ENCODE results near the gene OR2D3. TPM values are rescaled to one million over a fixed set of nuclear protein-coding genes. Genes with fewer than 3 reads are reported as not detected.
"Not testable (repeated sequence)": the region's sequence is repeated elsewhere in the genome, so short reads cannot be mapped to it uniquely, and the experiment has no call there.

The OR2D3 gene, protein sequence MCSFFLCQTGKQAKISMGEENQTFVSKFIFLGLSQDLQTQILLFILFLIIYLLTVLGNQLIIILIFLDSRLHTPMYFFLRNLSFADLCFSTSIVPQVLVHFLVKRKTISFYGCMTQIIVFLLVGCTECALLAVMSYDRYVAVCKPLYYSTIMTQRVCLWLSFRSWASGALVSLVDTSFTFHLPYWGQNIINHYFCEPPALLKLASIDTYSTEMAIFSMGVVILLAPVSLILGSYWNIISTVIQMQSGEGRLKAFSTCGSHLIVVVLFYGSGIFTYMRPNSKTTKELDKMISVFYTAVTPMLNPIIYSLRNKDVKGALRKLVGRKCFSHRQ
- total RNA-seq = not detected
- polyA plus RNA-seq = not detected

- peaks cover 0 to 2% (median 1%) of the 10 kb centered on the region in 3 donors for H3K4me1 Mint-ChIP-seq
- CTCF ChIA-PET = no interaction called here
- no peaks in the 10 kb centered on the region for H3K36me3 Mint-ChIP-seq
Observed at GRCh38 chr11:6920702-6921101, at the start of gene OR2D3. OR2D3 (plus strand) TSS chr11:6921002; CDS start chr11:6921002, 0 bp downstream.

DNA sequence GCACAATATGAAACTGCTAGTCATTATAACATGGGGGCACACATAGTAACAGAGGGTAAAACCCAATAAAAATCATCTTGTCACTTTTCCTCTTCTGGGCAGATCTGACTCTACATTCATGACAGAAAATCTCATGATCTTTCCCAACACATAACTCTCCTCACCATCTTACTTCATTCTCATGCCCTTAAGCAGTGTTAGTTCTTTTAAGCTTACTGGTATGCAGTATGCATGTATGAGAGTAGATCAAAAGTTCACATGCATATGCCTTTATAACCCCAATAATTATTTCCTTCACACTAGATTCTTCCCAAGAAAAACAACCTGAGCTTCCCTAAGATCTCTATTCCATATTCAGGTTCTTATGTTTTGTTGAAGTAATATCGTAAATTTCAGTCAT lies 49.5 kb upstream of the OR2D3 start:
- H3K36me3 ChIP-seq (ENCODE audit: insufficient read depth, low read length) = no peaks in the 10 kb centered on the region
- Mint-ChIP-seq H3K36me3 (no peaks in the 10 kb centered on the region), H3K4me3 (no peak overlapping the region), H3K9me3 (peaks cover 0 to 2% (median 0%) of the 10 kb centered on the region in 5 donors), H3K27ac (no peak overlapping the region), H3K27me3 (peaks cover 3 to 30% of the 10 kb centered on the region in 2 donors), H3K4me1 (no peaks in the 10 kb centered on the region)
- no peaks in the 10 kb centered on the region for H3K9me3 ChIP-seq (ENCODE audit: low read length)
- no peaks in the 10 kb centered on the region for H3K4me1 ChIP-seq (ENCODE audit: insufficient read depth, low read length)
- H3K4me3 ChIP-seq (ENCODE audit: low read length) = no peak overlapping the region
- CTCF ChIA-PET = no interaction called here
- no peaks in the 10 kb centered on the region for H3K27me3 ChIP-seq (ENCODE audit: insufficient read depth, low read length, poor library complexity, severe bottlenecking)
- DNase-seq = no peak
- H3K27ac ChIP-seq (ENCODE audit: low read depth, low read length) = no peak overlapping the region
- POLR2A ChIA-PET = no interaction called here

More at GRCh38 chr11:6920702-6921101, at the start of gene OR2D3:
- no peak within 1 kb of the TSS for H3K4me3 Mint-ChIP-seq
- H3K36me3 ChIP-seq (ENCODE audit: insufficient read depth, low read length) = no peaks in the 10 kb centered on the region
- H3K4me1 ChIP-seq (ENCODE audit: insufficient read depth, low read length) = no peaks in the 10 kb centered on the region
- peaks cover 15 to 30% of the 10 kb centered on the region in 2 donors for H3K27me3 Mint-ChIP-seq
- H3K27ac Mint-ChIP-seq = no peak within 1 kb of the TSS
- H3K27ac ChIP-seq (ENCODE audit: low read depth, low read length) = no peak within 1 kb of the TSS
- POLR2A ChIA-PET = no interaction called here
- DNase-seq = no peak
- H3K4me3 ChIP-seq (ENCODE audit: low read length) = no peak within 1 kb of the TSS
- H3K9me3 ChIP-seq (ENCODE audit: low read length) = no peaks in the 10 kb centered on the region
- H3K9me3 Mint-ChIP-seq = peaks cover 0 to 6% (median 0%) of the 10 kb centered on the region in 5 donors
- peaks cover 7% of the 10 kb centered on the region for H3K27me3 ChIP-seq (ENCODE audit: insufficient read depth, low read length, poor library complexity, severe bottlenecking)

DNA sequence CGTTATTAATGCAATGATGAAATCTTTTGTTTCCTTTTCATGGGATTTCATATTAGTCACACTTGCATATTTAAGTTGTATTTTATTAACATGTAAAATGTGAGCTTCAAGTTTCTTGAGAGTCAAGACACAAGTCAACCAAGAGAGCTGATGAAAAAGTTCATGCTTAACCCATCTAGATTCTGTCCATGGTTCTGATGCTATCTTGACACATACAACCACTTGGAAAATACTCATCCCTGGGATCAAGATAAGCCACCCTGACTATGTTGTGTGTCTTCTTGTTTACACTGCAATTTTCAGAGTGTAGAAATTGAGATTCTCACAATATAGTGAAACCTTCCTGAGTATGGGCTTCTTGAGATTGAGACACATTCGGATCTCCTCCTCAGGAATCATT lies 45.0 kb upstream of the OR2D3 start:
- no peaks in the 10 kb centered on the region for H3K4me1 ChIP-seq (ENCODE audit: insufficient read depth, low read length)
- CTCF ChIA-PET = no interaction called here
- H3K36me3 ChIP-seq (ENCODE audit: insufficient read depth, low read length) = no peaks in the 10 kb centered on the region
- H3K9me3 ChIP-seq (ENCODE audit: low read length) = no peaks in the 10 kb centered on the region
- H3K4me3 ChIP-seq (ENCODE audit: low read length) = no peak overlapping the region
- Mint-ChIP-seq H3K36me3 (no peaks in the 10 kb centered on the region), H3K4me3 (no peak overlapping the region), H3K9me3 (peaks cover 0 to 4% (median 0%) of the 10 kb centered on the region in 5 donors), H3K27ac (no peak overlapping the region), H3K4me1 (no peaks in the 10 kb centered on the region), H3K27me3 (peaks cover 5 to 28% of the 10 kb centered on the region in 2 donors)
- DNase-seq = no peak
- POLR2A ChIA-PET = no interaction called here
- no peaks in the 10 kb centered on the region for H3K27me3 ChIP-seq (ENCODE audit: insufficient read depth, low read length, poor library complexity, severe bottlenecking)
- no peak overlapping the region for H3K27ac ChIP-seq (ENCODE audit: low read depth, low read length)

- H3K36me3 ChIP-seq (ENCODE audit: insufficient read depth, low read length) = no peaks in the 10 kb centered on the region
- no peak within 1 kb of the TSS for H3K4me3 ChIP-seq (ENCODE audit: low read length)
- no peaks in the 10 kb centered on the region for H3K4me1 ChIP-seq (ENCODE audit: insufficient read depth, low read length)
- no peaks in the 10 kb centered on the region for H3K9me3 ChIP-seq (ENCODE audit: low read length)
- H3K27me3 ChIP-seq (ENCODE audit: insufficient read depth, low read length, poor library complexity, severe bottlenecking) = no peaks in the 10 kb centered on the region
- DNase-seq = no peak
- POLR2A ChIA-PET = no interaction called here
- Mint-ChIP-seq H3K27ac (no peak within 1 kb of the TSS), H3K36me3 (no peaks in the 10 kb centered on the region), H3K9me3 (peaks cover 0 to 4% (median 0%) of the 10 kb centered on the region in 5 donors), H3K27me3 (peaks cover 5 to 28% of the 10 kb centered on the region in 2 donors), H3K4me1 (no peaks in the 10 kb centered on the region), H3K4me3 (no peak within 1 kb of the TSS)
- CTCF ChIA-PET = no interaction called here
- no peak within 1 kb of the TSS for H3K27ac ChIP-seq (ENCODE audit: low read depth, low read length)
Observed at GRCh38 chr11:6876325-6876724, 44.5 kb upstream of the OR2D3 start, which contains the start of gene OR10A4. OR10A4 (plus strand) TSS chr11:6876625; CDS start chr11:6876648, 23 bp downstream.

GRCh38 chr11:6876914-6877313 lies 43.9 kb upstream of the OR2D3 start:
- DNase-seq = no peak
- no peaks in the 10 kb centered on the region for H3K36me3 ChIP-seq (ENCODE audit: insufficient read depth, low read length)
- peaks cover 4 to 26% of the 10 kb centered on the region in 2 donors for H3K27me3 Mint-ChIP-seq
- ChIA-PET CTCF (no interaction called here), POLR2A (no interaction called here)
- no peaks in the 10 kb centered on the region for H3K4me1 Mint-ChIP-seq
- no peaks in the 10 kb centered on the region for H3K36me3 Mint-ChIP-seq
- H3K4me3 Mint-ChIP-seq = no peak overlapping the region
- peaks cover 0 to 4% (median 0%) of the 10 kb centered on the region in 5 donors for H3K9me3 Mint-ChIP-seq
- no peak overlapping the region for H3K27ac ChIP-seq (ENCODE audit: low read depth, low read length)
- H3K9me3 ChIP-seq (ENCODE audit: low read length) = no peaks in the 10 kb centered on the region
- H3K4me1 ChIP-seq (ENCODE audit: insufficient read depth, low read length) = no peaks in the 10 kb centered on the region
- no peak overlapping the region for H3K4me3 ChIP-seq (ENCODE audit: low read length)
- H3K27ac Mint-ChIP-seq = no peak overlapping the region
- no peaks in the 10 kb centered on the region for H3K27me3 ChIP-seq (ENCODE audit: insufficient read depth, low read length, poor library complexity, severe bottlenecking)

- DNase-seq = no peak
- Mint-ChIP-seq H3K4me3 (no peak overlapping the region), H3K36me3 (no peaks in the 10 kb centered on the region), H3K27me3 (peaks cover 4 to 11% of the 10 kb centered on the region in 2 donors), H3K9me3 (peaks cover 0 to 6% (median 0%) of the 10 kb centered on the region in 5 donors), H3K4me1 (no peaks in the 10 kb centered on the region), H3K27ac (no peak overlapping the region)
- H3K4me1 ChIP-seq (ENCODE audit: insufficient read depth, low read length) = no peaks in the 10 kb centered on the region
- H3K4me3 ChIP-seq (ENCODE audit: low read length) = no peak overlapping the region
- ChIA-PET POLR2A (no interaction called here), CTCF (no interaction called here)
- no peaks in the 10 kb centered on the region for H3K36me3 ChIP-seq (ENCODE audit: insufficient read depth, low read length)
- no peaks in the 10 kb centered on the region for H3K27me3 ChIP-seq (ENCODE audit: insufficient read depth, low read length, poor library complexity, severe bottlenecking)
- H3K9me3 ChIP-seq (ENCODE audit: low read length) = no peaks in the 10 kb centered on the region
- no peak overlapping the region for H3K27ac ChIP-seq (ENCODE audit: low read depth, low read length)
Observed at GRCh38 chr11:6882751-6883150, 38.1 kb upstream of the OR2D3 start.

DNA sequence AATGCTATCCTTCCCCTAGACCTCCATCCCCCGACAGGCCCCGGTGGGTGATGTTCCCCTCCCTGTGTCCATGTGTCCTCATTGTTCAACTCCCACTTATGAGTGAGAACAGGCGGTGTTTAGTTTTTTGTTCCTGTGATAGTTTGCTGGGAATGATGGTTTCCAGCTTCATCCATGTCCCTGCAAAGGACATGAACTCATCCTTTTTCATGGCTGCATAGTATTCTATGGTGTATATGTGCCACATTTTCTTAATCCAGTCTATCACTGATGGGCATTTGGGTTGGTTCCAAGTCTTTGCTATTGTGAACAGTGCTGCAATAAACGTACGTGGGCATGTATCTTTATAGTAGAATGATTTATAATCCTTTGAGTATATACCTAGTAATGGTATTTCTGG lies 33.1 kb upstream of the OR2D3 start:
- H3K27ac Mint-ChIP-seq; H3K27me3 ChIP-seq (ENCODE audit: insufficient read depth, low read length, poor library complexity, severe bottlenecking); H3K4me3 ChIP-seq (ENCODE audit: low read length); H3K27ac ChIP-seq (ENCODE audit: low read depth, low read length); H3K36me3 Mint-ChIP-seq; POLR2A ChIA-PET; H3K4me1 Mint-ChIP-seq; H3K4me3 Mint-ChIP-seq; H3K9me3 Mint-ChIP-seq; H3K4me1 ChIP-seq (ENCODE audit: insufficient read depth, low read length); CTCF ChIA-PET; DNase-seq; H3K36me3 ChIP-seq (ENCODE audit: insufficient read depth, low read length); H3K9me3 ChIP-seq (ENCODE audit: low read length): not testable (repeated sequence)
- peaks cover 10 to 19% of the 10 kb centered on the region in 2 donors for H3K27me3 Mint-ChIP-seq

DNA sequence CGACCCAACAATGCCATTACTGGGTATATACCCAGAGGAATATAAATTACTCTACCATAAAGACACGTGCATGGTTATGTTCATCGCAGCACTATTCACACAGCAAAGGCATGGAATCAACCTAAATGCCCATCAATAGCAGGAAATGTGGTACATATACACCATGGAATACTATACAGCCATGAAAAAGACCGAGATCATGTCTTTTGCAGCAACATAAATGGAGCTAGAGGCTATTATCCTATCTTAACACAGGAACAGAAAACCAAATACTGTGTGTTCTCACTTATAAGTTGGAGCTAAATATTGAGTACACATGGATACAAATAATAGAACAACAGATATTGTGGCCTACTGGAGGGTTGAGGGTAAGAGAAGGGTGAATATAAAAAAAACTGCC lies 32.0 kb upstream of the OR2D3 start:
- CTCF ChIA-PET = no interaction called here
- H3K4me1 Mint-ChIP-seq = no peaks in the 10 kb centered on the region
- no peak overlapping the region for H3K4me3 Mint-ChIP-seq
- DNase-seq = no peak
- Histone ChIP-seq H3K27ac (ENCODE audit: low read depth, low read length) (no peak overlapping the region), H3K9me3 (ENCODE audit: low read length) (no peaks in the 10 kb centered on the region), H3K4me1 (ENCODE audit: insufficient read depth, low read length) (no peaks in the 10 kb centered on the region), H3K4me3 (ENCODE audit: low read length) (no peak overlapping the region), H3K36me3 (ENCODE audit: insufficient read depth, low read length) (no peaks in the 10 kb centered on the region), H3K27me3 (ENCODE audit: insufficient read depth, low read length, poor library complexity, severe bottlenecking) (no peaks in the 10 kb centered on the region)
- peaks cover 9 to 20% of the 10 kb centered on the region in 2 donors for H3K27me3 Mint-ChIP-seq
- POLR2A ChIA-PET = no interaction called here
- no peak overlapping the region for H3K27ac Mint-ChIP-seq
- H3K9me3 Mint-ChIP-seq = peaks cover 0 to 8% (median 3%) of the 10 kb centered on the region in 5 donors
- no peaks in the 10 kb centered on the region for H3K36me3 Mint-ChIP-seq
